GM18498 (cell line): Measurements from ENCODE around the gene RGR.
A peak's percentile ranks its signal among the peaks of the same experiment; 100 is the strongest.
"Not testable (repeated sequence)": the region's sequence is repeated elsewhere in the genome, so short reads cannot be mapped to it uniquely, and the experiment has no call there.

Experiments used
- ATAC-seq: cut with Tn5 transposase; IDR thresholded peaks from one replicate; pipeline ENCODE4 v1.9.1; 2021; ENCODE audit warnings: mild to moderate bottlenecking, moderate library complexity; ENCODE audit not compliant: unreplicated experiment

The RGR gene

DNA sequence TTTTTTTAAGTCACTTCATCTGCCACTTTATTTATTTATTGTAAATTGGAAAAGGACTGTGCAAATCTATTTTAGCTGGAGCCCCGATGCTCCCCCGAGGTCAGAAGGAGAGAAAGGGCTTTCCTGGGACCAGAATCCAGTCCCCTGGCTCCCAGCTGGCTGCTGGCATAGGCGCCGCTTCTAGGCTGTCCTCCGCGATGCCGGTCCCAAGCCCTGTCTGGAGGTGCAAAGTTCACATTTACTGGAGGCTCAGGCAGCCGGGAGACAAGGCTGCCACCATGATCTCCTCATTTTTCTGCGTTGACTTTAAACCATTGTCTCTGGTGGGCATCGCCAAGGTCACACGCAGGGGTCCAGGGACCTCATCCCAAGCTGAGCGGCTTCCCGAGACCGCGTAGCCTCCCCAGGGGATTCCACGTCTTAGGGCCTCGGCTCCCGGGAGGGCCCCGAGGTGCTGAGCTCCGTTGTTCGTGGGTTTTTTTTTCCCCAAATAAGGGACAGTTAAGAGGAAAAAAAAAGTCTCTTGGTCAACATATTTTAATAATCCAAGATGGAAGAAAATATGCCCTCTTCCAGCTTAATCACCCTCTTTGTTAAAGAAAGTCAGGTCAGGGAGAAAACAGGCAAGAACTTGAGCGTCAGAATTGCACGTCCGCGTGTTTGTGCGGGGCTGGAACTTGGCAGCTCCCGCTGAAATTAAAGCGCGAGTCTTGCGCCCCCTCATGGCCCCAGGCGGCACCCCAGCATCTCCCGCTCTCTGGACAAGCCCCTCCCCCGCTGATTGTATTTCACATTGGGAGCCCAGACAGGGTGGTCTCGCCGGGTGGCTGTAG lies 11.9 kb downstream of the RGR start:
- ATAC-seq = peak; percentile 70

DNA sequence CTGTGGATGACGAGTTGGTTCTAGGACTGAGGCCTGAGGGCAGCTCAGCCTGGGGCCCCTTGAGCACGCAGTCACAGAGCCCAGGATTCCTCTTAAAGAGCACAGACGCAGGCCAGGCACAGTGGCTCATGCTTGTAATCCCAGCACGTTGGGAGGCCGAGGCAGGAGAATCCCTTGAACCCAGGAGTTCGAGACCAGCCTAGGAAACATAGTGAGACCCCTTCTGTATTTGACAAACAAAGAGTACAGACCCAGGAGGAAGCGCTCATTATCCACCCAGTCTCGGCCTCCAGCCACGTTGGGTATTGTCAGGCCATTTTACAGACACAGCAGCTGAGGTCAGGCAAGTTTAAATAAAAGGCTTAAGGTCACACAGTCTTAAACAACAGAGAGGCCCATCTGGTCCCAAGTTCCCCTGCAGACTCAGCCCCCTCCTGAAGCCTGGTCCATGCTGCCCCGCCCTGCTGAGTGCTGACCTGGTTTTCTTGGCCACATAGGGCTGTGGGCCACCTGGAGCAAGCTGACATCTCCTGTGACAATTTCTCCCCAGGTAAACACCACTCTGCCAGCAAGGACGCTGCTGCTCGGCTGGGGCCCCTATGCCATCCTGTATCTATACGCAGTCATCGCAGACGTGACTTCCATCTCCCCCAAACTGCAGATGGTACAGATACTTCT lies 12.6 kb downstream of the RGR start:
- no peak for ATAC-seq

DNA sequence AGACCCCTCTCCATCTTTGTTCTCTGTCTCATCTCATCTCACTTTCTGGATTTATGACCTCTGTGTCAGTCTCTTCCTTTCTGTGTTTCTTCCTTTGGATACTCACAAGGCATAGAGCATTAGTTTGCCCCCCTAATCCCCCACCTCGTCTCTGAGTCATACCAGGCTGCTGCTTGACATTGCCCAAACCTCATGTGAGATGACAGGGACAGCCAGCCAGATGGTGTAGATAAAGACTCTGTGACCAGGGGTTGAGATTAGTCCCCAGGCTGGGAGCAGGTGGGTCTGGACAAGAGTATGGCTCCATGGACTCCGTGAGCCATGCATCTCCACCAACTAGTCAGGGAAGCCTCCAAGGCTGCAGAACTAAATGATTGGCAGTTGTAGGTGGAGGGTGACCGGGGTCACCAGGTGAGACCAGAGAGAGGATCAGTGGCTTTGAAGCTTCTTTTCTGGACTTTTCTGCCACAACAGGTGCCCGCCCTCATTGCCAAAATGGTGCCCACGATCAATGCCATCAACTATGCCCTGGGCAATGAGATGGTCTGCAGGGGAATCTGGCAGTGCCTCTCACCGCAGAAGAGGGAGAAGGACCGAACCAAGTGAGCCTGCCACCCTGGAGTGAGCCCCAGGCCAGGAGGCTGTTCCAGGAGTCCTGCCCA lies 13.3 kb downstream of the RGR start:
- no peak for ATAC-seq

DNA sequence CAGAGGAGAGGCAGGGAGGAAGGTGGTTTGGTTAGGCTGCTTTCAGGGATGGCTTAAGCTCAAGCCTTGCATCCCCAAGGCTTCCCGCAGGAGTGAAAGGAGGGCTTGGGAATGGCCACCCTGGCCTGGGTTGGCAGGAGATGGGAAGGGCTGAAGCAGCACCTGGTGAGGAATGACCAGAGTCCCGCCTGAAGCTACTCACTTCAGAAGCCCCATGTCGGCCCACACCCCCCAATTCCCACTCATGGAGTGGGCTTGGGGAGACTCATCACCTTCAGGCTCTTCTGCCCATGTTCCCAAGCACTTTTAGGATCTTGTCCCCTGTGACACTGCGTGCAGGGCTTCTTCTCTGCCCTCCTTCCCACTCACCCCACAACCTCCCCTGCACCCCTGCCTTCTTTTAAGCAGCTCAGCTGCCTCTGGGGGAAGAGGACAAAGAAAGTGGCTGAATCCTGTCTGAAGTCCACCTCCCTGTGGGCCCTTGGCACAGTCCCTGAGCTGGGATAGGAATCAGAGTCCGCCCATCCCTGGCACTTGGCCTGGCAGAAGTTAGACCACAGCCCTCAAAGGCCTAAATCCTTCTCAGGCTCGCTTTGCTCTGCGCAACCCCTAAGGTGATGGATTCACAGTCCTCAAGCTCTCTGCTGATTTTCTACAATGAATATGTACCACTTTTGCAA lies 16.5 kb downstream of the RGR start:
- no peak for ATAC-seq

DNA sequence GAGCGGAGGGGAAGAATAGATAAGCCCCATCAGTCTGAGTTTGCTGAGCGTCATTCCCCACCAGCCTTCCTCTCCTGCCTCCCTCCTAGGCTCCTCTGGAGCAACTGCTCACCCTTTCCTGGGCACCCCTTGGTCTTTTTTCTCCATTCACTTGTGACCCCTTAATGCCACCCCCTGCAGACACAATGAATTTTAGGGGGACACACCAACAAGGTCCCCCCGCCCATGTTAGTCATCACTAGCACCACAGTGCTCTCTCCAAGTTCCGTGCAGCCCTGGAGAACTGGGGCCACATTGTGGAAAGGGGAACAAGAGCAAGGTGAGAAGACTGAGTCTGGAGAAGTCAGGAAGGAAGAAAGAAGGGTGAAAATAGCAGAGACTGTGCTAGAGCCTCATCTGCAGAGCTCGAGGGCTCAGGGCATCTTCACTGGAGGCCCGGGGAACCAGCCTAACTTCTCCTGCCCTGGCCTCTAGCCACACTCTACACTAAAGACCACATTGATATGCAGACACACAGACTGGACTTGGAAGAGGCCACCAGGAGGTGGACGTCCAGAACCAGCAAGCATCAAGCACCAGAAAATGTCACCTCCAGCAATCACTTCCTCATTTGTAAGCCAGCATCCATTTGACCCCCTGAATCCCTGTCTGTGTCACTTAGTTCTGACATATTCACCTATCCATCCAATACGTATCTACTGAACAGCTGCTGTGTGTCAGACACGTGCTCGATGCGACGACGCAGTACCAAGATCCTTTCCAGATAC lies 17.5 kb downstream of the RGR start:
- no peak for ATAC-seq

DNA sequence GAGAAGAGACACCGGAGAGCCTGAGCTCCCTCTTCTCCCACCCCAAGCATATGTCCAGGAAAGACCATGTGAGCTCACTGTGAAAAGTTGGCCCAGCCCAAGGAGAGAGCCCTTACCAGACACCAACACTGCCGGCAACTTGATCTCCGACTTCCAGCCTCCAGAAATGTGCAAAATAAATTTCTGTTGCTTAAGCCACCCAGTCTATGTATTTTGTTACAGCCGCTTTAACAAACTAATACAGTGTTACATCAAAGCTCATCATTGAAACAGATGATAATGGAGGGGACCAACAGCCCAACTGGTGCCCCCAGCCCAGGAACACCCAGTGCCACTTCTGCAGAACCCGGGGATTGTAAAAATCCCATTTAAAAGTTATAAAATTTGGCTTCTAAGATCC lies 18.9 kb downstream of the RGR start:
- no peak for ATAC-seq

DNA sequence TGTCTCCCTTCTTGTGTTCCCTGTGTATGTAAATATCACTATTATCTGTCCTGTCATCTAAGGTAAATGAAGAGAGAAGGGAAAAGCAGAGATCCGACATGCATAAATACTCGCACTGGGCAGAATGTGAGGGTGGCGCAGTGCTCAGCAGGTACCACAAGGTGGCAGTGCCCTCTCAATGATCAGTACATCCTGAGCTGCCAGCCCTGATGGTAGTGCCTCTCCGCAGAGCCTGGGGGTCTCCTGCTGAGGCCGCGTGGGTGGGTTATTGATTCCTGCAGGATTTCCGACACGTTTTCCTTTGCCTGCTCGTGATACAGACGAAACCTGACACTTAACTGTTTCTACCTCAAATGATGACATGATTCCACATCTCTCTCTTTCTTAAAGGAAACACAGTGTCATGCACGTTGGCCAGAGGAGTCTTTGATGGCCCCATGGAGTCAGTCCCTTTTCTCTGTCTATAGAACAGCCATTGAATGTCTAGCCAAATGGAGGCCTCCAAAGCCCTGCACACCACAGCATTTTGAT lies 19.8 kb downstream of the RGR start:
- ATAC-seq = peak; percentile 94

DNA sequence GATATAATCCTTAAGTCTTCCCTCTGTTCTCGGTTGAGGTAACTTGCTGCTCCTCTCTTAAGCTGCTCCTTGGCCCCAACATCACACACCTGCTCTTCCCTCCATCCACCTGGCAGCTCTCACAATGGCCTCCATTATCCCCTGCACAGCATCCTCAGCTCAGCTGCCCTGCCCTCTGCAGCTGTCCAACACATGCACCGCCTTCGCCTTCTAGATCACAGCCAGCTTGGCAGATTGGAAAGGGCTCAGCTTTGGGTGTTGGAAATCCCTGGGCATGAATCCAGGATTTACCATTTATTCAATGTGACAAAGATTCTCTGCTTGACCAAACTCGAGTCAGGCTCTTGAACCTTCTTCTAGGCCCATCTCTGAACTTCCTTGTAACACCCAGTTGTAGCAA lies 20.6 kb downstream of the RGR start:
- ATAC-seq = no peak

DNA sequence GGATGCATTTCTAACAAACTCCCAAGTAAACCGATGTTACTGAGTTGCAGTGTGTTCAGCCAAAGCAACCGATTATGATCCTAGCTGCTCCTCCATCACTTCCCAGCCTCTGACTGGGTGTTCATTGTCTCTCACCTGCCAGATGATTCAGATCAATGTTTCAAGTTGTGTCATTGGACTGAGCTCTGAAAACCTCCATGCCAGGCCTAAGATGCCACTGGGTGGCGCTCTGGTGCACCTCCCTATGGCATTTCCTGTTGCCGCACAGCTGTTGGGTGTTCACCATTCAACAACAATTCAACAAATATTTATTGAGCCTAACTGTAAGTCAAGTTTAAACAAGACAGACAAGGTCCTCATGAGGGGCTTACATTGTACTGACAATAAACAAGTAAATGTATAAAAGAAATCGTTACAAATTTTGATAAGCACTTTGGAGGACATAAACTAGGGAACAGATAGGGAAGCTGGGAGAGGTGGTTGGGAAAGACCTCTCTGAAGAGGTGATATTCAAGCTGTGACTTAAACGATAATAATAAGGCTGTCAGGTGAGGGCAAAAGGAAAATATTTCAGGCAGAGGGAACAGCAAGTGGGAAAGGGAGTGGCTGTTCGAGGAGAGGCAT lies 22.8 kb downstream of the RGR start:
- ATAC-seq = peak; percentile 57

DNA sequence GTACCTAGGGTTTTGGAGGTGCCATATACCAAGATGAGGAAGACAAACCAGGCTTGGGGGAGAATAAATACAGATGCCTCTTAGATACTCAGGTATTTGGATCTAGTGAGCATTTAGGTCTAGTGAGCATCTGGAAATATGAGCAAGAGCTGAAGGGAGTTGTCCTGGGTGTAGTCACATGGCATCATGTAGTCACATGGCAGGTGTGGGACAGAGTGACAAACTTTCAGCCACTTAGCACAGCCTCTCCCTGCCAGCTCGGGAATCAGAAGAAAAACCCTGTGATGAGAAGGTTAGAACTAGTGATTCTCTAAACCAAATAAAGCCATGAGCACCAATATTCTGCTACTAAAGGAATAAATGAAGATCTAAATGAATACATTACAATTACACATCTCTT lies 24.3 kb downstream of the RGR start:
- ATAC-seq = no peak

DNA sequence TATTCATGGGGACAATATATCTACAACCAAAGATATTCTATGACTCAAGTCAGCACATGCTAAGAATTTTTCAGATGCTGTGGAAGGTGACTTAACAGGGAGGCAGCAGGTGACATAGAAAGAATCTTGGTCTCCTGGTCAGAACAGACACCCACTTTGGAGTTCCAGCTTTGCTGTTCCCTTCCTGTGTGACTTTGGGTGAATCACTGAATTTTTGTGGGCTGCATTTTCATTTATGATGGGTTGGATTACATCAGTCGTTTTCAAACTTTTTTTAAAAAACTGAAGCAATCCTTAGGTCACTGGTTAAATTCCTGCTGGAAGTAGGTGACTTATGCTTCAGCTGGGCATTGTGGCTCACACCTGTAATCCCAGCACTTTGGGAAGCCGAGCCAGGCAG lies 24.9 kb downstream of the RGR start:
- no peak for ATAC-seq

DNA sequence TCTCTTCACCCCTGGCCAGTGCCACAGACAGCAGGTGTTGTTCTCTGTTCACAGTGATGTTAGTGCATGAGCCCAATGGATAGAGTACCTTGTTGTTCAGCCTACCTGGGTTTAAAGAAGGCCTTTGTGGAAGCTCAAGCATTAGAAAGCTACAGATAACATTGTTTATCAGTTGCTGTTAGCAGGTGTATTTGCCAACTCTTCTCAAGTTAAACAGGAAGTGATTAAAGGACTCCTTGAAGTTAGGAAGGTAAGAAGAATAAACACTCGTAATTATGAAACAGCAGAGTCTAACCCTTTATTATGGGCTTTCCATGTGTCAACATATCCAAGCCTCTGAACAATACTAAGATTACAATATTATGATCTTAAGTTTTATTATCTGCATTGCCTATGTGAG lies 25.9 kb downstream of the RGR start:
- no peak for ATAC-seq

DNA sequence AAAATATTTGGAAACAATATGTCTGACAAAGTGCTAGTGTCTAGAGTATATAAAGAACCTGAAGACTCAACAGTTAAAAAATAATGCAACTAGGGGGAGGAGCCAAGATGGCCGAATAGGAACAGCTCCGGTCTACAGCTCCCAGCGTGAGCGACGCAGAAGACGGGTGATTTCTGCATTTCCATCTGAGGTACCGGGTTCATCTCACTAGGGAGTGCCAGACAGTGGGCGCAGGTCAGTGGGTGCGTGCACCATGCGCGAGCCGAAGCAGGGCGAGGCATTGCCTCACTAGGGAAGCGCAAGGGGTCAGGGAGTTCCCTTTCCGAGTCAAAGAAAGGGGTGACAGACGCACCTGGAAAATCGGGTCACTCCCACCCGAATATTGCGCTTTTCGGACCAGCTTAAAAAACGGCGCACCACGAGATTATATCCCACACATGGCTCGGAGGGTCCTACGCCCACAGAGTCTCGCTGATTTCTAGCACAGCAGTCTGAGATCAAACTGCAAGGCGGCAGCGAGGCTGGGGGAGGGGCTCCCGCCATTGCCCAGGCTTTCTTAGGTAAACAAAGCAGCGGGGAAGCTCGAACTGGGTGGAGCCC lies 35.1 kb downstream of the RGR start:
- ATAC-seq = not testable (repeated sequence)

DNA sequence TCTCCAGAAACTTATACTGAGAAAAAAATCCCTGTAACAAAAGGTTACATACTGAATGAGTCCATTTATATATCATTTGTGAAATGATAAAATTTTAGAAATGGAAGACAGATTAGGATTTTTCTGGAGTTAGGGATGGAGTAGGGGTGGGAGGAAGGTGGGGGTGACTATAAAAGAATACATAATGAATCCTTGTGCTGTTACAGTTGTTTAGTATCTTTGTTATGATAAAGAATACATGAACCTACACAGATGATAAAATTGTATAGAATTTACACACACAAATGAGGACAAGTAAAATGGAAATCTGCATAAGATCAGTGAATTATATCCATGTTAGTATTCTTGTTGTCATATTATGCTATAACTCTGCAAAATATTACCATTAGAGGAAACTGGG lies 41.8 kb downstream of the RGR start:
- ATAC-seq = no peak

DNA sequence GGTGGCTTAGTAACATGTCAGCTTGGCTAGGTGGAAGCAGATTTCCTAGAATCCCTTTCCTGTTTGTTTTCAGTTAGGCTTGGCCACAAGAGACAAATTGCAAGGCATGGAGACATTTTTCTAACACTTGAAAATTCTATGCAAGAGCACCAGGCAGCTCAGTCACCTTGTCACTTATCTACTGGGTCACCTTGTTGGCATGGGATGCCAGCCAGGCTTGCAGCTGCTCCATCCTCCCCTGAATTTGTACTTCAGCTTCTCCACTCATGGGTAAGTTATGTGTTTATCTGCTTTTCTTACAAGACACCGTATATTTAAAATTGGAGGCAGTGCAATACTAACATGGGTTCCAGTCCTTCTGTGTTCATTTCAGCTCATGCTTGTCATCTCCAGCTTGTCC lies 43.3 kb downstream of the RGR start:
- ATAC-seq = no peak

DNA sequence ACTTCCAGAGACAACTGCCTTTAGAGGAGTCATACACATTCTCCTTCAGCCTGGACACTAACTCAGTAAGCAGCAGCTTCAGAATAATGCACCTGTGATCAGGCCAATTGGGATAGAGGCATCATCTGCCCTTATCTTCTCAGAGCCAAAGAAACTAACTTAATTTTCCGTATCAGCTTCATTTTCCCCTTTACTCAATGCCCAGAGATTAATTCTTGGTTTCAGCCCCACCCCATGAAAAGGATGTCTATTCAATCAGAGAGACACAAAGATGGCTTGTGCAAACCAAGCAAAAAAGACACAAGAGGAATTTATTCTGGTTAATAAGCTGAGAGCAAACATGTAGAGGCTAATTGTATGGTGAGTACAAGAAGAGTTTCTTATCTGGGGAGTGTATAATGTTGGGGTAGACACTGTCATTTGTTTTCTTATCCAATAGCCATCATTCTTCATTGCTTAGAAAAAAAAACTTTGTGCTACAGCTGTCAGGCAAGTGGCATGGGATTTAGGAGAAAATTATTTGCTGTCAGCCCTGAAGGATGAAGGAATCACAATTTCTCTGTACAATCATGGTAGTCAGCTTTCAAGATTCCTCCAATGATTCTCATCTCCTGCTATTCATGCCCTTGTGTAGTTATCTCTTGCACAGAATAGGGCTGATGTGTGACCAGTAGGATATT lies 44.8 kb downstream of the RGR start:
- ATAC-seq = no peak

DNA sequence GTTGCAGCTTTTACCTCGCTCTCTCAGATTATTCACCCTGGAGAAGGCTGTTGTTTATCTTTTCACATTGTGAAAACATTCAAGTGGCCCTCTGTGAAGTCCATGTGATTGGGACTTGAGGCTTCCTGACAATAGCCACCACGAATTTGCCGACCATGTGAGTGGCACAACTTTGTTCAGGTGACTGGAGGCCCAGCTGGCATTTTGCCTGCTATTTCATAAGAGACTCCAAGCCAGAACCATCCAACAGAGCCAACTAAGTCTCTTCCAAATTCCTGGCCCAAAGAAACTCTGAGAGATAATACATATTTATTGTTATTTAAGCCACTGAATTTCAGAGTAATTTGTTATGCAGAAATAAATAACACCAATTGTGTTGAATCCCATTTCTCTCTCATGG lies 45.4 kb downstream of the RGR start:
- ATAC-seq = no peak

DNA sequence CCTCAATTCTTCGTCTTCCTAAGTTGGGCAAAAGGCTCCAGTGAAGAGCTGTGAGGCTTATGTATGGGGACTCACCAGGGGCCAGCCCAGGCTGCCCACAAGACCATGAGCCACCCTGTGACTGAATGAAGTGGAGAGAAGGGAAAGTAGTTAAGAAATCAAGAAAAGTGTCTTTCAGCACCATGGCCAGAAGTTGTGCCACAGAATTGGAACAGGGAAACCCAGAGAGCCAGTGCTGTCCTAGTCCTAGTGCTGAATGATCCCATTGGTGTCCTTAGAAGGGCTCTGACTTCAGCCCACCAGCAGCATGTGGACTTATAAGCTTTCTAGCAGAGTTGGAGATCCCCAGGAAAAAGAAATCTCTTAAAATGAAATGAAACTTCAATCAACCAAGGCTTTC lies 46.5 kb downstream of the RGR start:
- no peak for ATAC-seq

DNA sequence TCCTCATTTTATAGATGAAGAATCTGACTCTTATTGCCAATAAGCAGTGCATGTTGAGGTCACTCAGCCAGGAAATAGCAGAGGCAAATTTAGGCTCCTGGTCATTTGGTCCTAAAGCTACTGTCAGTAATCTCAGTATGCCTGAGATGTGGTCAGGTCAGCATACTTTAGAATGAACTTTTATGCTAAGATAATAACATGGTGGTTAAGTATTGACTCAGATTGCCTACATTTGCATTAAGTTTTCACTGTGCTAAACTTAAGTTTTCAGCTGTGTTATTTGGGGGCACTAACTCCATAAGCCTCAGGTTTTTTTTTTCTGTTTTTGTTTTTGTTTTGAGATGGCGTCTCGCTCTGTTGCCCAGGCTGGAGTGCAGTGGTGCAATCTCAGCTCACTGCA lies 47.6 kb downstream of the RGR start:
- peak; percentile 39 for ATAC-seq
